Measurements from ENCODE around the gene ARRB2. TPM values are rescaled to one million over a fixed set of nuclear protein-coding genes. Genes with fewer than 3 reads are reported as not detected.

ARRB2 gene
- polyA plus RNA-seq, 2 of the 4 experiments (the other 2 are of a cell fraction): 61.0 to 73.1 TPM

DNA sequence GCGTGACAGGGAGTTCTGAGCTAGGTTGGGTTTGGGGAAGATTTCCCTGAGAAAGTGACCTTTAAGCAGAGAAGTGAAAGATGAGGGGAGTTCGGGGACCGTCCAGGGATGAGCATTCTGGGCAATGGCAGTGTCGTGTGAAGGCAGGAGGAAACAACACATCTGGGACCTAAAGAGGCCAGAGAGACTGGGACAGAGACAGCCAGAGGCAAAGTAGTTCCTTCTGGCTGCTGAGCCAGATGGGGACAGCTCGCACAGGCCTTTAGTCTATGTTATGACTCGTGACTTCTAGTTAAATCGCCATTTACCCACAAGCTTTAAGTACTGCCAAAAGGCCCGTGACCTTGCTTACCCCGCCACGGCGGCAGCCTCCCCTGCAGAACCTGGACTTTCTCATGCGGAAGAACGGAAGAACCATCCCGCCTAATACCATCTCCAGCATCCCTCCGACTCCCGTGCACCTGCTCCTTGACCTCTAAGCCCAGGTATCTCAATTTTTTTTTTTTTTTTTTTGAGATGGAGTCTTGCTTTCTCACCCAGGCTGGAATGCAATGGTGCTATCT, 12.3 kb downstream of the ARRB2 start:
- WGBS (ENCODE audit: missing lambda C conversion rate): 88% methylated on average over 16 of the region's 16 CpGs
- ATAC-seq (no peak), DNase-seq (ENCODE audit: low read depth in 1 of 2, low spot score in 1 of 2) (no peak), FAIRE-seq (peak; percentile 77)
- Histone ChIP-seq H3K4me1 (peaks cover 57% of the 10 kb centered on the region), H3K4me2 (peak overlapping the region; percentile 87; the same call in 2 of the 3 replicates), H3K4me3 (no peak overlapping the region), H3K9me3 (no peaks in the 10 kb centered on the region), H3K27ac (peak overlapping the region; percentile 85 to 90)
- ChIA-PET POLR2A (interaction anchor here (2.6 to 3.6 kb wide), 2 partner anchors 8 to 67 kb away, joined by 17 to 25 read pairs; partner anchors contain the start of gene MED11), CTCF (interaction anchor here (1.0 to 8.9 kb wide), 5 partner anchors 8 to 96 kb away, joined by 3 to 57 read pairs (median 33); partner anchors contain the start of genes ARRB2, GLTPD2, MED11 and PELP1)
- TF ChIP-seq TFCP2L1 (CRISPR knock-in tag; IDR thresholded peaks at IDR 0.05): no peak
- no peak for TF ChIP-seq CEBPB (IDR thresholded peaks at IDR 0.05)
- TF ChIP-seq, protein P1, sequence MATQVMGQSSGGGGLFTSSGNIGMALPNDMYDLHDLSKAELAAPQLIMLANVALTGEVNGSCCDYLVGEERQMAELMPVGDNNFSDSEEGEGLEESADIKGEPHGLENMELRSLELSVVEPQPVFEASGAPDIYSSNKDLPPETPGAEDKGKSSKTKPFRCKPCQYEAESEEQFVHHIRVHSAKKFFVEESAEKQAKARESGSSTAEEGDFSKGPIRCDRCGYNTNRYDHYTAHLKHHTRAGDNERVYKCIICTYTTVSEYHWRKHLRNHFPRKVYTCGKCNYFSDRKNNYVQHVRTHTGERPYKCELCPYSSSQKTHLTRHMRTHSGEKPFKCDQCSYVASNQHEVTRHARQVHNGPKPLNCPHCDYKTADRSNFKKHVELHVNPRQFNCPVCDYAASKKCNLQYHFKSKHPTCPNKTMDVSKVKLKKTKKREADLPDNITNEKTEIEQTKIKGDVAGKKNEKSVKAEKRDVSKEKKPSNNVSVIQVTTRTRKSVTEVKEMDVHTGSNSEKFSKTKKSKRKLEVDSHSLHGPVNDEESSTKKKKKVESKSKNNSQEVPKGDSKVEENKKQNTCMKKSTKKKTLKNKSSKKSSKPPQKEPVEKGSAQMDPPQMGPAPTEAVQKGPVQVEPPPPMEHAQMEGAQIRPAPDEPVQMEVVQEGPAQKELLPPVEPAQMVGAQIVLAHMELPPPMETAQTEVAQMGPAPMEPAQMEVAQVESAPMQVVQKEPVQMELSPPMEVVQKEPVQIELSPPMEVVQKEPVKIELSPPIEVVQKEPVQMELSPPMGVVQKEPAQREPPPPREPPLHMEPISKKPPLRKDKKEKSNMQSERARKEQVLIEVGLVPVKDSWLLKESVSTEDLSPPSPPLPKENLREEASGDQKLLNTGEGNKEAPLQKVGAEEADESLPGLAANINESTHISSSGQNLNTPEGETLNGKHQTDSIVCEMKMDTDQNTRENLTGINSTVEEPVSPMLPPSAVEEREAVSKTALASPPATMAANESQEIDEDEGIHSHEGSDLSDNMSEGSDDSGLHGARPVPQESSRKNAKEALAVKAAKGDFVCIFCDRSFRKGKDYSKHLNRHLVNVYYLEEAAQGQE (IDR thresholded peaks at IDR 0.05): no peak
- TF ChIP-seq, protein P2, sequence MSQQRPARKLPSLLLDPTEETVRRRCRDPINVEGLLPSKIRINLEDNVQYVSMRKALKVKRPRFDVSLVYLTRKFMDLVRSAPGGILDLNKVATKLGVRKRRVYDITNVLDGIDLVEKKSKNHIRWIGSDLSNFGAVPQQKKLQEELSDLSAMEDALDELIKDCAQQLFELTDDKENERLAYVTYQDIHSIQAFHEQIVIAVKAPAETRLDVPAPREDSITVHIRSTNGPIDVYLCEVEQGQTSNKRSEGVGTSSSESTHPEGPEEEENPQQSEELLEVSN (IDR thresholded peaks at IDR 0.05; ENCODE audit: borderline replicate concordance, low read depth): no peak
- no peak for TF ChIP-seq PHF8 (IDR thresholded peaks at IDR 0.05; ENCODE audit: borderline replicate concordance, low read depth)
- no peak for TF ChIP-seq ZFP36 (IDR thresholded peaks at IDR 0.05; ENCODE audit: borderline replicate concordance, partially characterized antibody)
- TF ChIP-seq ESRRA (IDR thresholded peaks at IDR 0.05; ENCODE audit: borderline replicate concordance, low read length): no peak

DNA sequence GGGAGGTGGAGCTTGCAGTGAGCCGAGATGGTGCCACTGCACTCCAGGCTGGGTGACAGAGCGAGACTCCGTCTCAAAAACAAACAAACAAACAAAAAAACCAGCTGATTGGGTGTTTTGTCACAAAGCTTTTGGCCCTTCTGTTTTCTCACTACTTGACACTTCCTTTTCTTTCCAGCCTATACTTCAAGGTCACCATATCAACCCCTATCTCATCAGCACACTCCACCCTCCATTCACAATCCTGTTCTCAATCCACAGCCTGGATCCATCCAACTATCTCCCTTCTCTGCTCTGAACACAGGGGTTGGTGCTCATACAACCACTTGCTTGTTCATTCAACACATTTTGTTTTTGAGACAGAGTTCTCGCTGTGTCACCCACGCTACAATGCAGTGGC, 14.2 kb downstream of the ARRB2 start:
- CTCF ChIA-PET: interaction anchor here (0.6 to 8.9 kb wide), 5 partner anchors 14 to 778 kb away, joined by 3 to 57 read pairs (median 3); partner anchors contain the start of genes ARRB2 and TM4SF5
- no peak overlapping the region for H3K4me2 ChIP-seq
- TF ChIP-seq FOSB (CRISPR knock-in tag; IDR thresholded peaks at IDR 0.05): no peak
- no peak for TF ChIP-seq HDAC2 (IDR thresholded peaks at IDR 0.05)
- TF ChIP-seq BHLHE40 (IDR thresholded peaks at IDR 0.05; ENCODE audit: low read depth, low read length): no peak
- TF ChIP-seq CBX2 (IDR thresholded peaks at IDR 0.05; ENCODE audit: borderline replicate concordance, low read depth): no peak
- TF ChIP-seq POLR2A (IDR thresholded peaks at IDR 0.05; ENCODE audit: low read length): no peak
- TF ChIP-seq, protein P3, sequence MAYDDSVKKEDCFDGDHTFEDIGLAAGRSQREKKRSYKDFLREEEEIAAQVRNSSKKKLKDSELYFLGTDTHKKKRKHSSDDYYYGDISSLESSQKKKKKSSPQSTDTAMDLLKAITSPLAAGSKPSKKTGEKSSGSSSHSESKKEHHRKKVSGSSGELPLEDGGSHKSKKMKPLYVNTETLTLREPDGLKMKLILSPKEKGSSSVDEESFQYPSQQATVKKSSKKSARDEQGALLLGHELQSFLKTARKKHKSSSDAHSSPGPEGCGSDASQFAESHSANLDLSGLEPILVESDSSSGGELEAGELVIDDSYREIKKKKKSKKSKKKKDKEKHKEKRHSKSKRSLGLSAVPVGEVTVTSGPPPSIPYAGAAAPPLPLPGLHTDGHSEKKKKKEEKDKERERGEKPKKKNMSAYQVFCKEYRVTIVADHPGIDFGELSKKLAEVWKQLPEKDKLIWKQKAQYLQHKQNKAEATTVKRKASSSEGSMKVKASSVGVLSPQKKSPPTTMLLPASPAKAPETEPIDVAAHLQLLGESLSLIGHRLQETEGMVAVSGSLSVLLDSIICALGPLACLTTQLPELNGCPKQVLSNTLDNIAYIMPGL (CRISPR knock-in tag; IDR thresholded peaks at IDR 0.05; ENCODE audit: borderline replicate concordance): no peak
- TF ChIP-seq, protein P4, sequence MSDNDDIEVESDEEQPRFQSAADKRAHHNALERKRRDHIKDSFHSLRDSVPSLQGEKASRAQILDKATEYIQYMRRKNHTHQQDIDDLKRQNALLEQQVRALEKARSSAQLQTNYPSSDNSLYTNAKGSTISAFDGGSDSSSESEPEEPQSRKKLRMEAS (IDR thresholded peaks at IDR 0.05): no peak
- TF ChIP-seq POLR2AphosphoS2 (conservative IDR thresholded peaks at IDR 0.05; ENCODE audit: low read length): no peak
- TF ChIP-seq, protein P5, sequence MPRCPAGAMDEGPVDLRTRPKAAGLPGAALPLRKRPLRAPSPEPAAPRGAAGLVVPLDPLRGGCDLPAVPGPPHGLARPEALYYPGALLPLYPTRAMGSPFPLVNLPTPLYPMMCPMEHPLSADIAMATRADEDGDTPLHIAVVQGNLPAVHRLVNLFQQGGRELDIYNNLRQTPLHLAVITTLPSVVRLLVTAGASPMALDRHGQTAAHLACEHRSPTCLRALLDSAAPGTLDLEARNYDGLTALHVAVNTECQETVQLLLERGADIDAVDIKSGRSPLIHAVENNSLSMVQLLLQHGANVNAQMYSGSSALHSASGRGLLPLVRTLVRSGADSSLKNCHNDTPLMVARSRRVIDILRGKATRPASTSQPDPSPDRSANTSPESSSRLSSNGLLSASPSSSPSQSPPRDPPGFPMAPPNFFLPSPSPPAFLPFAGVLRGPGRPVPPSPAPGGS (IDR thresholded peaks at IDR 0.05): no peak
- TF ChIP-seq, protein P6, sequence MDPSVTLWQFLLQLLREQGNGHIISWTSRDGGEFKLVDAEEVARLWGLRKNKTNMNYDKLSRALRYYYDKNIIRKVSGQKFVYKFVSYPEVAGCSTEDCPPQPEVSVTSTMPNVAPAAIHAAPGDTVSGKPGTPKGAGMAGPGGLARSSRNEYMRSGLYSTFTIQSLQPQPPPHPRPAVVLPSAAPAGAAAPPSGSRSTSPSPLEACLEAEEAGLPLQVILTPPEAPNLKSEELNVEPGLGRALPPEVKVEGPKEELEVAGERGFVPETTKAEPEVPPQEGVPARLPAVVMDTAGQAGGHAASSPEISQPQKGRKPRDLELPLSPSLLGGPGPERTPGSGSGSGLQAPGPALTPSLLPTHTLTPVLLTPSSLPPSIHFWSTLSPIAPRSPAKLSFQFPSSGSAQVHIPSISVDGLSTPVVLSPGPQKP (IDR thresholded peaks at IDR 0.05; ENCODE audit: low read depth, low read length): no peak
- TF ChIP-seq MYC (IDR thresholded peaks at IDR 0.05; ENCODE audit: borderline replicate concordance, low read length): no peak
- peak overlapping the region in 1 of 2 experiments; percentile 45; a peak in 2 of 6 replicates for H3K27ac ChIP-seq
- H3K9me3 ChIP-seq: no peaks in the 10 kb centered on the region
- H3K4me3 ChIP-seq: no peak overlapping the region
- H3K4me1 ChIP-seq: peaks cover 47% of the 10 kb centered on the region
- 85% methylated on average over 5 of the region's 5 CpGs for WGBS (ENCODE audit: missing lambda C conversion rate)
- POLR2A ChIA-PET: interaction anchor here (0.9 kb wide), 1 partner anchor 71 kb away, joined by 4 read pairs; the partner anchor contains the start of gene PSMB6
- FAIRE-seq (no peak), ATAC-seq (no peak), DNase-seq (ENCODE audit: low read depth in 1 of 2, low spot score in 1 of 2) (no peak)
